HepG2 (cell line): ENCODE data around the gene STC2. TPM values are rescaled to one million over a fixed set of nuclear protein-coding genes. Genes with fewer than 3 reads are reported as not detected.
A peak's percentile ranks its signal among the peaks of the same experiment; 100 is the strongest.

Source experiments
- ATRX ChIP-seq: sonication (generic); formaldehyde crosslinking; IDR thresholded peaks from 2 replicates; pipeline ENCODE4 v1.4.0; 2020; ENCODE audit warnings: missing genetic modification reagents, borderline replicate concordance
- BCL3 ChIP-seq: sonication (generic); formaldehyde crosslinking; IDR thresholded peaks from 2 replicates; pipeline ENCODE4 v1.5.1; 2020; ENCODE audit warnings: mild to moderate bottlenecking, missing genetic modification reagents, moderate library complexity
- CBFB ChIP-seq: sonication (generic); formaldehyde crosslinking; IDR thresholded peaks from 2 replicates; pipeline ENCODE4 v1.4.0; 2020; ENCODE audit warnings: missing genetic modification reagents
- CHCHD3 ChIP-seq: sonication (generic); formaldehyde crosslinking; IDR thresholded peaks from 2 replicates; pipeline ENCODE4 v1.8.0; 2022; ENCODE audit warnings: mild to moderate bottlenecking, missing genetic modification reagents, moderate library complexity
- DNMT3B ChIP-seq: conservative IDR thresholded peaks from 2 replicates; pipeline ENCODE4 v1.6.1; 2016; ENCODE audit warnings: missing biosample characterization, control low read depth
- EP300 ChIP-seq, 3 experiments: sonication (generic) in 1 of 3; formaldehyde crosslinking in 1 of 3; IDR thresholded peaks; 2 replicates each; pipeline versions ENCODE4 v1.5.1 to v1.6.1; 2011 to 2020; ENCODE audit warnings: low read depth in 2 of 3, low read length in 2 of 3, borderline replicate concordance in 1 of 3, improper control_type of control experiment in 1 of 3, mild to moderate bottlenecking in 1 of 3, missing genetic modification reagents in 1 of 3, moderate library complexity in 1 of 3
- FOSL2 ChIP-seq: sonication (generic); formaldehyde crosslinking; IDR thresholded peaks from 2 replicates; pipeline ENCODE4 v1.4.0; 2020; ENCODE audit warnings: missing genetic modification reagents
- GABPB1 ChIP-seq: IDR thresholded peaks from 2 replicates; pipeline ENCODE4 v1.6.1; 2016; ENCODE audit warnings: mild to moderate bottlenecking, missing genetic modification reagents, moderate library complexity, missing compliant biosample characterization
- HMGA1 ChIP-seq: sonication (generic); formaldehyde crosslinking; conservative IDR thresholded peaks from 2 replicates; pipeline ENCODE4 v1.4.0; 2020; ENCODE audit warnings: missing genetic modification reagents
- MED13 ChIP-seq: sonication (generic); formaldehyde crosslinking; IDR thresholded peaks from 2 replicates; pipeline ENCODE4 v1.5.0; 2020; ENCODE audit warnings: missing genetic modification reagents
- MIXL1 ChIP-seq: IDR thresholded peaks from 2 replicates; pipeline ENCODE4 v1.6.1; 2016
- NCOR1 ChIP-seq: fragments of 200-600 bp; sonication (generic); IDR thresholded peaks from 2 replicates; pipeline ENCODE4 v1.7.0; 2017; ENCODE audit warnings: antibody characterized with exemption, low read length, borderline replicate concordance
- NFKBIZ ChIP-seq: IDR thresholded peaks from 2 replicates; pipeline ENCODE4 v1.6.1; 2018; ENCODE audit warnings: missing genetic modification reagents, missing compliant biosample characterization
- NFRKB ChIP-seq: fragments of 450-650 bp; IDR thresholded peaks from 2 replicates; pipeline ENCODE4 v1.6.1; 2017
- SMARCE1 ChIP-seq: fragments of 450-650 bp; IDR thresholded peaks from 2 replicates; pipeline ENCODE4 v1.6.1; 2017; ENCODE audit warnings: borderline replicate concordance
- SP2 ChIP-seq: sonication (generic); formaldehyde crosslinking; IDR thresholded peaks from 2 replicates; pipeline ENCODE4 v1.5.1; 2020; ENCODE audit warnings: mild to moderate bottlenecking, missing genetic modification reagents
- SSRP1 ChIP-seq: IDR thresholded peaks from 2 replicates; pipeline ENCODE4 v1.6.1; 2016; ENCODE audit warnings: control low read depth
- SUZ12 ChIP-seq: fragments of 150-350 bp; IDR thresholded peaks from 2 replicates; pipeline ENCODE4 v1.6.1; 2014; ENCODE audit warnings: low read depth, low read length
- ZNF292 ChIP-seq: sonication (generic); formaldehyde crosslinking; IDR thresholded peaks from 2 replicates; pipeline ENCODE4 v1.8.1; 2022; ENCODE audit warnings: mild to moderate bottlenecking, low read depth, missing genetic modification reagents, borderline replicate concordance
- ZNF33B ChIP-seq: sonication (generic); formaldehyde crosslinking; IDR thresholded peaks from 2 replicates; pipeline ENCODE4 v1.5.1; 2020; ENCODE audit warnings: mild to moderate bottlenecking, missing genetic modification reagents
- ZNF619 ChIP-seq: sonication (generic); formaldehyde crosslinking; IDR thresholded peaks from 2 replicates; pipeline ENCODE4 v1.4.0; 2020; ENCODE audit warnings: mild to moderate bottlenecking, missing genetic modification reagents
- ZNF816 ChIP-seq: sonication (generic); formaldehyde crosslinking; IDR thresholded peaks from 2 replicates; pipeline ENCODE4 v1.8.0; 2022; ENCODE audit warnings: missing genetic modification reagents, mild to moderate bottlenecking, borderline replicate concordance
- polyA plus RNA-seq, 8 experiments: library from polyadenylated mRNA; depleted of rRNA in 3 of 8; stranded (reverse) in 7 of 8; unstranded in 1 of 8; fragments of >200 nt; fragmentation: Illumina TruSeq in 4 of 8; extraction: Trizol in 4 of 8; gene quantifications; 2 replicates each; pipeline versions ENCODE4 v1.2.1 to v1.2.3, GENCODE V29; 2011 to 2016; ENCODE audit warnings: low read depth in 4 of 8, missing spikeins in 1 of 8, mixed read lengths in 1 of 8; ENCODE audit not compliant: insufficient read depth in 1 of 8
- total RNA-seq, 5 experiments: library from RNA; depleted of rRNA; stranded (reverse); fragments of >200 nt; fragmentation: Illumina TruSeq; extraction: Trizol; gene quantifications; 2 replicates each; pipeline ENCODE4 v1.2.3, GENCODE V29; 2016; ENCODE audit warnings: low read depth in 1 of 5
- TF ChIP-seq, protein P1 (sequence below): IDR thresholded peaks from 2 replicates; pipeline ENCODE4 v1.6.1; 2012; ENCODE audit warnings: low read depth, low read length, improper control_type of control experiment
- TF ChIP-seq, protein P2 (sequence below): sonication (generic); formaldehyde crosslinking; IDR thresholded peaks from 2 replicates; pipeline ENCODE4 v1.4.0; 2020; ENCODE audit warnings: mild to moderate bottlenecking, missing genetic modification reagents
- TF ChIP-seq, protein P3 (sequence below): sonication (generic); formaldehyde crosslinking; IDR thresholded peaks from 2 replicates; pipeline ENCODE4 v1.4.0; 2020; ENCODE audit warnings: mild to moderate bottlenecking, low read depth, missing genetic modification reagents

The STC2 gene
- total and polyA plus RNA-seq, 2 of the 13 experiments (the other 11 are each of a cell fraction or from before 2014, with no cell fraction given) = 27.1 to 69.2 TPM

DNA sequence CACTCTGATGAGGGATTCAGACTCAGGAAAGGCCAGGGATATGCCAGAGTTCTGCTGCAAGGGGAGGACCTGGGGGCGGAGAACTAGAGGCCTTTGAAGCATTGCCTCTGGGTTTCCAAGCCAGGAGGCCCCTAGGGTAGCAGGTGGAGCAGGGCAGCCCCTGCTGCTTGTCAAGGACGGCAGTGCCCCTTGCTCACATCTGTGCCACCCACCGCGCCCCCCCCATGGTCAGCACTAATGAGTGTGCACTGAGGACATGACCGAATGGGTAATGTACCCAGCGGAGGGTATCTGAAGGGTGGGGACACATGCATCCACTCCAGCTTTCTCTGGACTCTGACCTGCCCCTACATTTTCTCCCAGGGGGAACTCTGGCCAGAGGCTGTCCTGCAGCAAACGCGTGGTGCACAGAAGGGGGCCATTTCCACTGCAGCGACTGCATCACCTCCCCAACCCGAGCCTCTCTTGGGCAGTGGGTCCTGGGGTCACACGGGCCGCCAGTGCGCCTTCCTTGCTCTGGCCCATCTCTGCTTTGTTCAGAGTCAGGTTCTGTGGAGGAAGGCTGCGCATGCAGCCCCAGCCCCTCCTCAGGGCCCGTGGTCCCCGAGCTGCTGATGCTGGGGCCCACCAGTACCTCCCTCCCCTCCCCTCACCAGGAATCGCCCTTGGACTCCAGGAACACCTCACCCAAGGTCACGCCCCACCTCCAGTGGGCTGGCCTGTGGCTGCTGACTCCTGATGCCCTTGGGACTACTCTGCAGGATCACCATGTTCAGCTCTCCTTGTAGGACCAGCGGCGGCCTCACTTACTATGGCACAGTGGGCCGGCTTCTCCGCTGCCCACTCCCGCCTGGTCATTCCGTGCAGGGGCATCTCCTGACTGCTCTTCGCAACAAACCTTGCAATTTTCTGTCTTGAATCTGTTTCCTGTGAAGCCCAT, 31.2 kb downstream of the STC2 start (continued):
- TF ChIP-seq, protein P1, sequence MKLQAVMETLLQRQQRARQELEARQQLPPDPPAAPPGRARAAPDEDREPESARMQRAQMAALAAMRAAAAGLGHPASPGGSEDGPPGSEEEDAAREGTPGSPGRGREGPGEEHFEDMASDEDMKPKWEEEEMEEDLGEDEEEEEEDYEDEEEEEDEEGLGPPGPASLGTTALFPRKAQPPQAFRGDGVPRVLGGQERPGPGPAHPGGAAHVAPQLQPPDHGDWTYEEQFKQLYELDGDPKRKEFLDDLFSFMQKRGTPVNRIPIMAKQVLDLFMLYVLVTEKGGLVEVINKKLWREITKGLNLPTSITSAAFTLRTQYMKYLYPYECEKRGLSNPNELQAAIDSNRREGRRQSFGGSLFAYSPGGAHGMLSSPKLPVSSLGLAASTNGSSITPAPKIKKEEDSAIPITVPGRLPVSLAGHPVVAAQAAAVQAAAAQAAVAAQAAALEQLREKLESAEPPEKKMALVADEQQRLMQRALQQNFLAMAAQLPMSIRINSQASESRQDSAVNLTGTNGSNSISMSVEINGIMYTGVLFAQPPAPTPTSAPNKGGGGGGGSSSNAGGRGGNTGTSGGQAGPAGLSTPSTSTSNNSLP = no peak
- TF ChIP-seq NFKBIZ (CRISPR knock-in tag) (no peak), DNMT3B (CRISPR knock-in tag) (no peak), SUZ12 (no peak), ATRX (no peak), ZNF33B (no peak), SP2 (CRISPR knock-in tag) (no peak), ZNF619 (CRISPR knock-in tag) (no peak), ZNF292 (CRISPR knock-in tag) (peak; percentile 47; the same call in 1 of the 2 replicates), NFRKB (no peak), HMGA1 (no peak), NCOR1 (peak; percentile 49; the same call in 1 of the 2 replicates), ZNF816 (CRISPR knock-in tag) (no peak), EP300 (IDR thresholded peaks at IDR 0.05; ENCODE audit: low read depth in 2 of 2, low read length in 2 of 2) (peak in 1 of 2 experiments; percentile 61; a peak in 1 of 4 replicates), EP300 (CRISPR knock-in tag; IDR thresholded peaks at IDR 0.05; ENCODE audit: borderline replicate concordance) (peak; percentile 4; the same call in 1 of the 2 replicates), MIXL1 (CRISPR knock-in tag) (no peak), CBFB (CRISPR knock-in tag) (peak; percentile 22; the same call in 1 of the 2 replicates), MED13 (CRISPR knock-in tag) (no peak), CHCHD3 (CRISPR knock-in tag) (no peak), GABPB1 (no peak; the same call in 1 of the 2 replicates), FOSL2 (peak; percentile 17), BCL3 (CRISPR knock-in tag) (no peak), SSRP1 (peak; percentile 30; the same call in 1 of the 2 replicates), SMARCE1 (no peak)
- TF ChIP-seq, protein P2, sequence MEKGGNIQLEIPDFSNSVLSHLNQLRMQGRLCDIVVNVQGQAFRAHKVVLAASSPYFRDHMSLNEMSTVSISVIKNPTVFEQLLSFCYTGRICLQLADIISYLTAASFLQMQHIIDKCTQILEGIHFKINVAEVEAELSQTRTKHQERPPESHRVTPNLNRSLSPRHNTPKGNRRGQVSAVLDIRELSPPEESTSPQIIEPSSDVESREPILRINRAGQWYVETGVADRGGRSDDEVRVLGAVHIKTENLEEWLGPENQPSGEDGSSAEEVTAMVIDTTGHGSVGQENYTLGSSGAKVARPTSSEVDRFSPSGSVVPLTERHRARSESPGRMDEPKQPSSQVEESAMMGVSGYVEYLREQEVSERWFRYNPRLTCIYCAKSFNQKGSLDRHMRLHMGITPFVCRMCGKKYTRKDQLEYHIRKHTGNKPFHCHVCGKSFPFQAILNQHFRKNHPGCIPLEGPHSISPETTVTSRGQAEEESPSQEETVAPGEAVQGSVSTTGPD (CRISPR knock-in tag) = no peak
- TF ChIP-seq, protein P3, sequence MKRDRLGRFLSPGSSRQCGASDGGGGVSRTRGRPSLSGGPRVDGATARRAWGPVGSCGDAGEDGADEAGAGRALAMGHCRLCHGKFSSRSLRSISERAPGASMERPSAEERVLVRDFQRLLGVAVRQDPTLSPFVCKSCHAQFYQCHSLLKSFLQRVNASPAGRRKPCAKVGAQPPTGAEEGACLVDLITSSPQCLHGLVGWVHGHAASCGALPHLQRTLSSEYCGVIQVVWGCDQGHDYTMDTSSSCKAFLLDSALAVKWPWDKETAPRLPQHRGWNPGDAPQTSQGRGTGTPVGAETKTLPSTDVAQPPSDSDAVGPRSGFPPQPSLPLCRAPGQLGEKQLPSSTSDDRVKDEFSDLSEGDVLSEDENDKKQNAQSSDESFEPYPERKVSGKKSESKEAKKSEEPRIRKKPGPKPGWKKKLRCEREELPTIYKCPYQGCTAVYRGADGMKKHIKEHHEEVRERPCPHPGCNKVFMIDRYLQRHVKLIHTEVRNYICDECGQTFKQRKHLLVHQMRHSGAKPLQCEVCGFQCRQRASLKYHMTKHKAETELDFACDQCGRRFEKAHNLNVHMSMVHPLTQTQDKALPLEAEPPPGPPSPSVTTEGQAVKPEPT (CRISPR knock-in tag) = no peak
